A673 (cell line): ENCODE data around the gene IGF2. TPM values are rescaled to one million over a fixed set of nuclear protein-coding genes. Genes with fewer than 3 reads are reported as not detected.

Experiments used
- BruUV-seq: library from RNA; stranded (reverse); fragments of 400-500 nt; replicated peaks from 2 replicates; lab custom pipeline; 2021; lab: Mats Ljungman, UMichigan
- CTCF ChIA-PET: fragments of 300-600 bp; sonication (Branson Sonifier 250); formaldehyde crosslinking; loops from one replicate; lab custom pipeline; 2022; ENCODE audit warnings: antibody characterized with exemption; lab: Charles Lee
- POLR2A ChIA-PET: fragments of 300-600 bp; sonication (Branson Sonifier 250); formaldehyde crosslinking; loops from one replicate; lab custom pipeline; 2022; ENCODE audit warnings: antibody characterized with exemption; ENCODE audit not compliant: low non-redundant PET; lab: Charles Lee
- DNase-seq: peaks from one replicate; pipeline ENCODE4 v3.0.0-alpha.2; 2015; ENCODE audit warnings: low spot score
- H3K27ac ChIP-seq: fragments of 200-600 bp; sonication (generic); 2 replicates; pipeline ENCODE4 v1.5.1; 2016; ENCODE audit warnings: mixed run types, low read depth, mild to moderate bottlenecking, mixed read lengths, antibody characterized with exemption, low read length; ENCODE audit not compliant: poor library complexity, severe bottlenecking
- H3K27me3 ChIP-seq: fragments of 200-600 bp; sonication (generic); replicated peaks from 2 replicates; pipeline ENCODE4 v1.6.1; 2017; ENCODE audit warnings: mixed run types, low read depth, mild to moderate bottlenecking, mixed read lengths, antibody characterized with exemption, low read length; ENCODE audit not compliant: insufficient read depth, poor library complexity
- H3K36me3 ChIP-seq: fragments of 200-600 bp; sonication (generic); 2 replicates; pipeline ENCODE4 v1.6.1; 2016; ENCODE audit warnings: mixed run types, mild to moderate bottlenecking, mixed read lengths, antibody characterized with exemption, low read length; ENCODE audit not compliant: insufficient read depth, poor library complexity, severe bottlenecking
- H3K4me1 ChIP-seq: fragments of 200-600 bp; sonication (generic); 2 replicates; pipeline ENCODE4 v1.6.1; 2017; ENCODE audit warnings: mixed run types, mild to moderate bottlenecking, mixed read lengths, antibody characterized with exemption, low read length; ENCODE audit not compliant: insufficient read depth, poor library complexity, severe bottlenecking
- H3K4me3 ChIP-seq: fragments of 200-600 bp; sonication (generic); 2 replicates; pipeline ENCODE4 v1.5.1; 2016; ENCODE audit warnings: low read depth, mixed run types, mild to moderate bottlenecking, mixed read lengths, low read length; ENCODE audit not compliant: poor library complexity, severe bottlenecking
- H3K9me3 ChIP-seq: fragments of 200-600 bp; sonication (generic); 2 replicates; pipeline ENCODE4 v1.6.1; 2016; ENCODE audit warnings: mixed run types, low read depth, mild to moderate bottlenecking, mixed read lengths, antibody characterized with exemption, low read length; ENCODE audit not compliant: poor library complexity, severe bottlenecking
- CTCF ChIP-seq: fragments of 300-800, 200-600 bp; sonication (generic); conservative IDR thresholded peaks from 2 replicates; pipeline ENCODE4 v1.5.1; 2017; ENCODE audit warnings: low read depth, mild to moderate bottlenecking, antibody characterized with exemption, low read length, moderate library complexity, mixed read lengths
- EZH2 ChIP-seq: fragments of 200-600 bp; sonication (generic); IDR thresholded peaks from 2 replicates; pipeline ENCODE4 v1.6.1; 2017; ENCODE audit warnings: borderline replicate concordance, low read depth, mild to moderate bottlenecking, mixed read lengths, antibody characterized with exemption, low read length; ENCODE audit not compliant: poor library complexity, severe bottlenecking
- intact Hi-C: fragments of 100-400 bp; cut with micrococcal nuclease; formaldehyde crosslinking; loops from one replicate; pipeline ENCODE4 v1.10.0; 2022; ENCODE audit not compliant: unreplicated experiment
- total RNA-seq: library from RNA; stranded (reverse); gene quantifications from 2 replicates; pipeline ENCODE4 v1.2.3, GENCODE V29; 2021

The IGF2 gene
- total RNA-seq, 1 experiment from 2014 or later: 0.17 TPM

- no TSS peak for BruUV-seq
- no peak for DNase-seq
- TF ChIP-seq EZH2 (no peak), CTCF (no peak)
- no peaks in the 10 kb centered on the region for H3K36me3 ChIP-seq
- ChIA-PET POLR2A (interaction anchor here (0.9 kb wide), 1 partner anchor 1649 kb away, joined by 3 read pairs; no protein-coding TSS in a partner anchor), CTCF (no interaction called here)
- H3K9me3 ChIP-seq: no peaks in the 10 kb centered on the region
- no peaks in the 10 kb centered on the region for H3K4me1 ChIP-seq
- no peak overlapping the region for H3K27ac ChIP-seq
- H3K4me3 ChIP-seq: no peak overlapping the region
- intact Hi-C loops: no loop called here
- H3K27me3 ChIP-seq: no peaks in the 10 kb centered on the region
Observed at GRCh38 chr11:2095198-2095520, 44.0 kb downstream of the IGF2 start.

- no peaks in the 10 kb centered on the region for H3K9me3 ChIP-seq
- no peaks in the 10 kb centered on the region for H3K27me3 ChIP-seq
- no peak for TF ChIP-seq CTCF
- no peak for TF ChIP-seq EZH2
- H3K4me1 ChIP-seq: no peaks in the 10 kb centered on the region
- ChIA-PET POLR2A (interaction anchor here (0.9 kb wide), 1 partner anchor 1648 kb away, joined by 3 read pairs; no protein-coding TSS in a partner anchor), CTCF (no interaction called here)
- H3K27ac ChIP-seq: no peak overlapping the region
- H3K4me3 ChIP-seq: no peak overlapping the region
- H3K36me3 ChIP-seq: no peaks in the 10 kb centered on the region
- BruUV-seq: no TSS peak
- intact Hi-C loops: no loop called here
- DNase-seq: no peak
Observed at GRCh38 chr11:2094354-2095197, 44.6 kb downstream of the IGF2 start.

- no TSS peak for BruUV-seq
- ChIA-PET POLR2A (no interaction called here), CTCF (no interaction called here)
- no peaks in the 10 kb centered on the region for H3K4me1 ChIP-seq
- H3K4me3 ChIP-seq: no peak overlapping the region
- no peaks in the 10 kb centered on the region for H3K27me3 ChIP-seq
- TF ChIP-seq CTCF (no peak), EZH2 (no peak)
- no peak for DNase-seq
- intact Hi-C loops: no loop called here
- H3K9me3 ChIP-seq: no peaks in the 10 kb centered on the region
- H3K27ac ChIP-seq: no peak overlapping the region
- H3K36me3 ChIP-seq: no peaks in the 10 kb centered on the region
Observed at GRCh38 chr11:2093575-2094353, 45.4 kb downstream of the IGF2 start.
